Adrenal gland (tissue), 12 donors: Measurements from ENCODE around the gene TMEM40. TPM values are rescaled to one million over a fixed set of nuclear protein-coding genes. Genes with fewer than 3 reads are reported as not detected.

ENCODE experiments used
- DNase-seq, 7 donors: peaks; one replicate each; pipeline ENCODE4 v3.0.0-alpha.2; 2019 to 2020
- H3K27ac ChIP-seq, 5 donors: fragments of 200-600 bp; sonication (generic) in 4 of 5; 1 replicate in 3 of 5; 2 replicates in 2 of 5; pipeline versions ENCODE4 v1.5.1 to v1.8.0; 2016 to 2020; ENCODE audit warnings: mild to moderate bottlenecking in 1 of 5
- H3K27me3 ChIP-seq: fragments of 200-600 bp; 2 replicates; pipeline ENCODE4 v1.8.0; 2021
- H3K36me3 ChIP-seq, 2 donors: fragments of 200-600 bp; replicated peaks in 1 of 2; 1 replicate in 1 of 2; 2 replicates in 1 of 2; pipeline versions ENCODE4 v1.5.1 to v1.8.0; 2018 to 2022
- H3K4me1 ChIP-seq, 2 donors: fragments of 200-600 bp; replicated peaks in 1 of 2; 1 replicate in 1 of 2; 2 replicates in 1 of 2; pipeline versions ENCODE4 v1.5.1 to v1.8.0; 2018 to 2021
- H3K4me3 ChIP-seq, 4 donors: fragments of 200-600 bp; sonication (generic) in 3 of 4; one replicate each; pipeline ENCODE4 v1.5.1; 2016 to 2018
- H3K9me3 ChIP-seq, 3 donors: fragments of 200-600 bp; sonication (generic) in 1 of 3; replicated peaks in 1 of 3; 1 replicate in 2 of 3; 2 replicates in 1 of 3; pipeline versions ENCODE4 v1.5.1 to v1.8.0; 2016 to 2021
- CTCF ChIP-seq, 6 experiments: fragments of 450-650 bp in 4 of 6; fragments of 200-600 bp in 2 of 6; sonication (generic) in 1 of 6; IDR thresholded peaks; 1 replicate in 5 of 6; 2 replicates in 1 of 6; pipeline versions ENCODE4 v1.5.1 to v1.8.0; 2016 to 2021; ENCODE audit warnings: antibody characterized with exemption in 6 of 6, mild to moderate bottlenecking in 2 of 6, moderate library complexity in 1 of 6
- POLR2A ChIP-seq, 2 donors: fragments of 450-650 bp; IDR thresholded peaks; one replicate each; pipeline ENCODE4 v1.6.1; 2017; ENCODE audit warnings: antibody characterized with exemption in 2 of 2, mild to moderate bottlenecking in 2 of 2, moderate library complexity in 1 of 2
- WGBS, 4 donors: extraction: QIAGEN DNeasy Blood & Tissue Kit in 2 of 4; methylation state at CpG; one replicate each; pipeline versions ENCODE4 v1.1.5 to v1.1.7; 2013 to 2017; 5-methylcytosine and 5-hydroxymethylcytosine counted together
- intact Hi-C, 2 donors: fragments of 100-400 bp; cut with DNase I; formaldehyde crosslinking; loops; one replicate each; pipeline versions ENCODE4 v1.14.1 to v1.15.0; 2022 to 2023
- polyA plus RNA-seq, 3 donors: library from polyadenylated mRNA; stranded (reverse); fragments of 200-250 nt in 2 of 3; fragments of 350-450 nt in 1 of 3; fragmentation: Illumina TruSeq in 1 of 3; extraction: RNeasy Lipid Tissue Mini Kit (QIAGEN cat#74804) in 1 of 3; gene quantifications; one replicate each; pipeline ENCODE4 v1.2.3, GENCODE V29; 2013 to 2014
- total RNA-seq, 9 donors: library from RNA; depleted of rRNA in 4 of 9; stranded (reverse); fragments of >200 nt in 4 of 9; fragments of 120-200 nt in 1 of 9; fragmentation: NEBNext Ultra II Directional in 1 of 9; extraction: Animal tissue kit (Norgen Biotek cat#: 25700) in 1 of 9; gene quantifications; one replicate each; pipeline versions ENCODE4 v1.1.0 to v1.2.4, GENCODE V29; 2013 to 2023
- donor health status: healthy with polysubstance abuse.
- donor health status: Bipolar disorder and iron deficiency.
- donor health status: DM: yes; HTN: yes; CAD: no.
- donor health status: DM: no; HTN: no; CAD: no.
- donor health status: DM: no; HTN: no; CAD: no.
- donor health status: DM: yes; HTN: yes; CAD: no.

TMEM40 gene
- total and polyA plus RNA-seq, 12 donors = 0.17 to 1.5 (median 1.00) TPM; not detected in 8

GRCh38 chr3:12729051-12729651, 29.9 kb downstream of the TMEM40 start:
- intact Hi-C loops = loop anchor here in 1 of 2 donors (10.0 kb wide), 1 partner anchor 244 kb away; the partner anchor contains the start of gene TSEN2
- DNase-seq = no peak
- no peaks in the 10 kb centered on the region for H3K27me3 ChIP-seq
- H3K9me3 ChIP-seq = no peaks in the 10 kb centered on the region
- 50 to 58% (median 52%) methylated on average over 7 of the region's 7 CpGs for WGBS, 4 donors
- no peak overlapping the region for H3K4me3 ChIP-seq
- no peaks in the 10 kb centered on the region for H3K36me3 ChIP-seq
- H3K27ac ChIP-seq = peak overlapping the region in 1 of 5 donors; percentile 10
- TF ChIP-seq CTCF (IDR thresholded peaks at IDR 0.05) = no peak
- TF ChIP-seq POLR2A (IDR thresholded peaks at IDR 0.05) = no peak
- no peaks in the 10 kb centered on the region for H3K4me1 ChIP-seq

- Histone ChIP-seq H3K4me3 (no peak overlapping the region), H3K27ac (no peak overlapping the region), H3K27me3 (no peaks in the 10 kb centered on the region), H3K9me3 (no peaks in the 10 kb centered on the region), H3K4me1 (no peaks in the 10 kb centered on the region), H3K36me3 (no peaks in the 10 kb centered on the region)
- TF ChIP-seq POLR2A (IDR thresholded peaks at IDR 0.05) (no peak), CTCF (IDR thresholded peaks at IDR 0.05) (no peak)
- WGBS, 4 donors = 63 to 94% (median 67%) methylated on average over 2 of the region's 2 CpGs
- intact Hi-C loops = loop anchor here in 1 of 2 donors (10.0 kb wide), 1 partner anchor 243 kb away; the partner anchor contains the start of gene TSEN2
- DNase-seq = no peak
These were observed 31.1 kb downstream of the TMEM40 start for GRCh38 chr3:12727937-12728336.

- intact Hi-C loops = loop anchor here in 1 of 2 donors (10.0 kb wide), 1 partner anchor 243 kb away; the partner anchor contains the start of gene TSEN2
- no peaks in the 10 kb centered on the region for H3K36me3 ChIP-seq
- no peak overlapping the region for H3K27ac ChIP-seq
- DNase-seq = no peak
- no peak overlapping the region for H3K4me3 ChIP-seq
- H3K27me3 ChIP-seq = no peaks in the 10 kb centered on the region
- TF ChIP-seq POLR2A (IDR thresholded peaks at IDR 0.05) = no peak
- no peak for TF ChIP-seq CTCF (IDR thresholded peaks at IDR 0.05)
- 81 to 89% (median 86%) methylated on average over 3 of the region's 3 CpGs for WGBS, 4 donors
- no peaks in the 10 kb centered on the region for H3K9me3 ChIP-seq
- H3K4me1 ChIP-seq = no peaks in the 10 kb centered on the region
These were observed 31.6 kb downstream of the TMEM40 start for GRCh38 chr3:12727481-12727880.

- 62 to 84% (median 78%) methylated on average over 1 of the region's 1 CpG for WGBS, 4 donors
- Histone ChIP-seq H3K27me3 (no peaks in the 10 kb centered on the region), H3K36me3 (no peaks in the 10 kb centered on the region), H3K9me3 (no peaks in the 10 kb centered on the region), H3K4me3 (no peak overlapping the region), H3K27ac (no peak overlapping the region), H3K4me1 (no peaks in the 10 kb centered on the region)
- no peak for TF ChIP-seq POLR2A (IDR thresholded peaks at IDR 0.05)
- no peak for TF ChIP-seq CTCF (IDR thresholded peaks at IDR 0.05)
- intact Hi-C loops = loop anchor here in 1 of 2 donors (10.0 kb wide), 1 partner anchor 241 kb away; the partner anchor contains the start of gene TSEN2
- DNase-seq = no peak
These were observed 33.6 kb downstream of the TMEM40 start for GRCh38 chr3:12725436-12725835.
